H9 (cell line): ENCODE data around the gene DEAF1. TPM values are rescaled to one million over a fixed set of nuclear protein-coding genes. Genes with fewer than 3 reads are reported as not detected.

Source experiments
- DNase-seq: peaks from one replicate; pipeline ENCODE4 v3.0.0-alpha.2; 2017
- H2AFZ ChIP-seq: one replicate; pipeline ENCODE4 v1.6.1; 2013; ENCODE audit warnings: mild to moderate bottlenecking, low read length, control low read depth, moderate library complexity
- H2AK5ac ChIP-seq: 2 replicates; pipeline ENCODE4 v1.6.1; 2013; ENCODE audit warnings: low read length, control low read depth, mixed read lengths; ENCODE audit not compliant: insufficient read length
- H2BK120ac ChIP-seq: one replicate; pipeline ENCODE4 v1.6.1; 2013; ENCODE audit warnings: low read depth, mild to moderate bottlenecking, low read length, control low read depth, inconsistent platforms; ENCODE audit not compliant: poor library complexity, severe bottlenecking
- H2BK12ac ChIP-seq: 2 replicates; pipeline ENCODE4 v1.6.1; 2013; ENCODE audit warnings: low read length, control low read depth, mixed read lengths, low read depth; ENCODE audit not compliant: insufficient read length
- H2BK15ac ChIP-seq: 2 replicates; pipeline ENCODE4 v1.6.1; 2013; ENCODE audit warnings: low read depth, low read length, control low read depth
- H2BK20ac ChIP-seq: one replicate; pipeline ENCODE4 v1.6.1; 2013; ENCODE audit warnings: low read depth, mild to moderate bottlenecking, low read length, control low read depth, inconsistent platforms; ENCODE audit not compliant: poor library complexity, severe bottlenecking
- H2BK5ac ChIP-seq: 2 replicates; pipeline ENCODE4 v1.6.1; 2013; ENCODE audit warnings: low read length, control low read depth, mixed read lengths; ENCODE audit not compliant: insufficient read length
- H3K14ac ChIP-seq: 2 replicates; pipeline ENCODE4 v1.6.1; 2013; ENCODE audit warnings: low read length, control low read depth; ENCODE audit not compliant: insufficient read depth
- H3K18ac ChIP-seq: 2 replicates; pipeline ENCODE4 v1.6.1; 2013; ENCODE audit warnings: low read depth, mild to moderate bottlenecking, mixed read lengths, low read length, control low read depth; ENCODE audit not compliant: insufficient read length
- H3K23ac ChIP-seq: 2 replicates; pipeline ENCODE4 v1.6.1; 2013; ENCODE audit warnings: low read length, control low read depth, mixed read lengths, low read depth; ENCODE audit not compliant: insufficient read length
- H3K23me2 ChIP-seq: 2 replicates; pipeline ENCODE4 v1.6.1; 2013; ENCODE audit warnings: low read depth, mild to moderate bottlenecking, mixed read lengths, low read length, control low read depth; ENCODE audit not compliant: insufficient read length, poor library complexity, severe bottlenecking
- H3K27ac ChIP-seq: 2 replicates; pipeline ENCODE4 v1.5.1; 2013; ENCODE audit warnings: low read length, control low read depth, mixed read lengths, low read depth; ENCODE audit not compliant: insufficient read length
- H3K27me3 ChIP-seq: 2 replicates; pipeline ENCODE4 v1.6.1; 2013; ENCODE audit warnings: low read length, control low read depth, inconsistent platforms; ENCODE audit not compliant: insufficient read depth
- H3K4ac ChIP-seq: 2 replicates; pipeline ENCODE4 v1.6.1; 2013; ENCODE audit warnings: low read depth, mild to moderate bottlenecking, control low read depth, inconsistent platforms, low read length, moderate library complexity
- H3K4me1 ChIP-seq: 2 replicates; pipeline ENCODE4 v1.6.1; 2013; ENCODE audit warnings: low read length, control low read depth, inconsistent platforms; ENCODE audit not compliant: insufficient read depth
- H3K4me2 ChIP-seq: 2 replicates; pipeline ENCODE4 v1.6.1; 2013; ENCODE audit warnings: low read length, control low read depth, mixed read lengths; ENCODE audit not compliant: insufficient read length, insufficient read depth
- H3K56ac ChIP-seq: 2 replicates; pipeline ENCODE4 v1.6.1; 2013; ENCODE audit warnings: low read depth, mild to moderate bottlenecking, mixed read lengths, low read length, control low read depth; ENCODE audit not compliant: insufficient read length
- H3K79me1 ChIP-seq: 2 replicates; pipeline ENCODE4 v1.6.1; 2013; ENCODE audit warnings: low read depth, mild to moderate bottlenecking, moderate library complexity, low read length, control low read depth, inconsistent platforms; ENCODE audit not compliant: insufficient read depth, poor library complexity, severe bottlenecking
- H3K79me2 ChIP-seq: 2 replicates; pipeline ENCODE4 v1.6.1; 2013; ENCODE audit warnings: low read length, control low read depth, inconsistent platforms; ENCODE audit not compliant: insufficient read depth
- H3K9ac ChIP-seq: 2 replicates; pipeline ENCODE4 v1.6.1; 2013; ENCODE audit warnings: low read length, control low read depth, mixed read lengths; ENCODE audit not compliant: insufficient read length; ENCODE audit errors: extremely low read depth
- H3K9me3 ChIP-seq: one replicate; pipeline ENCODE4 v1.6.1; 2013; ENCODE audit warnings: low read depth, low read length, inconsistent platforms; ENCODE audit not compliant: control insufficient read depth
- H3T11ph ChIP-seq: one replicate; pipeline ENCODE4 v1.6.1; 2013; ENCODE audit warnings: mild to moderate bottlenecking, low read length, control low read depth, inconsistent platforms
- H4K20me1 ChIP-seq: one replicate; pipeline ENCODE4 v1.6.1; 2013; ENCODE audit not compliant: control insufficient read depth, insufficient read length, insufficient read depth
- H4K5ac ChIP-seq: 2 replicates; pipeline ENCODE4 v1.6.1; 2013; ENCODE audit warnings: low read depth, mild to moderate bottlenecking, mixed read lengths, low read length, control low read depth; ENCODE audit not compliant: insufficient read length
- H4K8ac ChIP-seq: replicated peaks from 2 replicates; pipeline ENCODE4 v1.6.1; 2013; ENCODE audit warnings: low read length, control low read depth, mixed read lengths, low read depth; ENCODE audit not compliant: insufficient read length
- H4K91ac ChIP-seq: 2 replicates; pipeline ENCODE4 v1.6.1; 2013; ENCODE audit warnings: low read depth, mild to moderate bottlenecking, moderate library complexity, mixed read lengths, low read length, control low read depth; ENCODE audit not compliant: insufficient read length
- H3K27ac Mint-ChIP-seq, 3 experiments: 2 replicates in 2 of 3; 3 replicates in 1 of 3; pipeline ENCODE4 v1.8.0; 2020 to 2021; ENCODE audit warnings: mixed read lengths in 3 of 3, mild to moderate bottlenecking in 1 of 3, moderate library complexity in 1 of 3
- H3K27me3 Mint-ChIP-seq: 2 replicates; pipeline ENCODE4 v1.8.0; 2021; ENCODE audit warnings: low read depth, mild to moderate bottlenecking, moderate library complexity, mixed read lengths
- H3K36me3 Mint-ChIP-seq, 3 experiments: 2 replicates in 2 of 3; 3 replicates in 1 of 3; pipeline ENCODE4 v1.8.0; 2020 to 2021; ENCODE audit warnings: low read depth in 3 of 3, mixed read lengths in 3 of 3; ENCODE audit not compliant: insufficient read depth in 1 of 3
- H3K4me1 Mint-ChIP-seq, 2 experiments: 2 replicates each; pipeline ENCODE4 v1.8.0; 2020; ENCODE audit warnings: mixed read lengths in 2 of 2
- H3K4me3 Mint-ChIP-seq, 2 experiments: 2 replicates in 1 of 2; 3 replicates in 1 of 2; pipeline ENCODE4 v1.8.0; 2020 to 2021; ENCODE audit warnings: mild to moderate bottlenecking in 2 of 2, mixed read lengths in 2 of 2, moderate library complexity in 1 of 2
- H3K9me3 Mint-ChIP-seq, 2 experiments: 2 replicates in 1 of 2; 3 replicates in 1 of 2; pipeline ENCODE4 v1.8.0; 2020; ENCODE audit warnings: mild to moderate bottlenecking in 2 of 2, mixed read lengths in 2 of 2, moderate library complexity in 1 of 2
- CTCF ChIP-seq: fragments of 200-600 bp; sonication (generic); conservative IDR thresholded peaks from 3 replicates; pipeline ENCODE4 v1.8.0; 2021; ENCODE audit warnings: antibody characterized with exemption, mild to moderate bottlenecking
- WGBS: extraction: QIAGEN DNeasy Blood & Tissue Kit; methylation state at CpG from one replicate; pipeline ENCODE4 v1.1.7; 2013; ENCODE audit warnings: missing lambda C conversion rate, low lambda C conversion rate, mixed read lengths; ENCODE audit not compliant: insufficient read length; ENCODE audit errors: extremely low coverage; 5-methylcytosine and 5-hydroxymethylcytosine counted together
- total RNA-seq: library from RNA; stranded (reverse); gene quantifications from 2 replicates; pipeline ENCODE4 v1.2.1, GENCODE V29; 2021

The DEAF1 gene
- total RNA-seq, 1 experiment from 2014 or later = 67.3 TPM

- no peak overlapping the region for H3K4me2 ChIP-seq
- H4K20me1 ChIP-seq = peaks cover 3% of the 10 kb centered on the region
- H4K5ac ChIP-seq = no peak overlapping the region
- no peak overlapping the region; the same call in 1 of the 2 replicates for H3K14ac ChIP-seq
- Mint-ChIP-seq H3K4me1 (peaks cover 3 to 4% of the 10 kb centered on the region in 2 experiments; a peak in 1 of 4 replicates), H3K27ac (peak overlapping the region in 1 of 3 experiments; percentile 84; a peak in 2 of 7 replicates), H3K9me3 (no peaks in the 10 kb centered on the region), H3K27me3 (no peaks in the 10 kb centered on the region), H3K4me3 (no peak overlapping the region), H3K36me3 (peaks cover 27 to 72% (median 66%) of the 10 kb centered on the region in 3 experiments)
- H3T11ph ChIP-seq = no peak overlapping the region
- H3K27me3 ChIP-seq = no peaks in the 10 kb centered on the region
- H2BK5ac ChIP-seq = no peak overlapping the region
- no peak overlapping the region for H3K23ac ChIP-seq
- no peak for DNase-seq
- no peak overlapping the region for H4K91ac ChIP-seq
- H2BK120ac ChIP-seq = no peak overlapping the region
- WGBS = no CpG with 5 or more reads among the region's 28 CpGs
- no peak overlapping the region for H3K4ac ChIP-seq
- no peaks in the 10 kb centered on the region for H3K4me1 ChIP-seq
- H3K9ac ChIP-seq = no peak overlapping the region
- H3K27ac ChIP-seq = no peak overlapping the region
- no peak for TF ChIP-seq CTCF
- H3K18ac ChIP-seq = no peak overlapping the region
- H3K23me2 ChIP-seq = no peaks in the 10 kb centered on the region
- no peak overlapping the region for H2AK5ac ChIP-seq
- H3K79me1 ChIP-seq = no peaks in the 10 kb centered on the region
- H2BK20ac ChIP-seq = no peak overlapping the region
- no peaks in the 10 kb centered on the region for H3K79me2 ChIP-seq
- no peak overlapping the region for H2BK15ac ChIP-seq
- no peak overlapping the region for H3K56ac ChIP-seq
- H3K9me3 ChIP-seq = no peaks in the 10 kb centered on the region
- H4K8ac ChIP-seq = no peak overlapping the region
- no peak overlapping the region for H2AFZ ChIP-seq
- no peak overlapping the region for H2BK12ac ChIP-seq
These were observed 86.2 kb downstream of the DEAF1 start for GRCh38 chr11:608791-609251.
